GM21360 (cell line): Measurements from ENCODE around the gene GBF1.

Experiments used
- ATAC-seq: cut with Tn5 transposase; IDR thresholded peaks from one replicate; pipeline ENCODE4 v1.9.1; 2021; ENCODE audit warnings: mild to moderate bottlenecking, moderate library complexity; ENCODE audit not compliant: unreplicated experiment

The GBF1 gene

GRCh38 chr10:102389894-102390293, 144.6 kb downstream of the GBF1 start:
- ATAC-seq, result no peak

- no peak for ATAC-seq
These were observed 147.0 kb downstream of the GBF1 start for GRCh38 chr10:102392306-102392705.

GRCh38 chr10:102393411-102394078, 148.2 kb downstream of the GBF1 start:
- no peak for ATAC-seq

- ATAC-seq, result peak; percentile 68
These were observed 148.9 kb downstream of the GBF1 start for GRCh38 chr10:102394079-102394800.

DNA sequence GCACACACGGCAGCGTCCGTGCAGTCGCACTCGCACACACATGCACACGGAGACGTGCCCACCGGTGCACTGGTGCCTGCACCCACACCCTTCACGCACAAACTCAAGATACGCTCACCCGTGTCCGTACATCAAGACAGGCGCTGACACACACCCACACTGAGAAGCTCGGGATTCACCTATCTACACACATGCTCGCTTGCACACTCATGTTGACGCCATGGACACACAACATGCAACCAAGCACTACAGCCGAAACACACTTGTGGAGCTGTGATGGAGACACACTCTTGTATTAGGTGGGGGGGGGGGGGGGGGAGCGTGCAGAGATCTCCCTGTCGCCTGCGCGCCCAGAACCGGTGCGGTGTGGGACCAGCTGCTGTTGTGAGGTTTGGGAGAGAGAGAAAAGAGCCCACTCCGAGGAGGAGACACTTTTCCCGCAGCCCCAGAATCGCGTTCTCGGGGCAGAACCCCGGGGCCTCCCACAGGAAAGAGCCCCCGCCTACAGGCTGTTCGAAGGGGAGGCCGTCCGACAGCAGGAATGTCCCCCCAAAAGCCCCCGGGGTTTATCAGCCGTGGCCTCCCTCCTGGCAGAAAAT, 149.6 kb downstream of the GBF1 start:
- no peak for ATAC-seq

DNA sequence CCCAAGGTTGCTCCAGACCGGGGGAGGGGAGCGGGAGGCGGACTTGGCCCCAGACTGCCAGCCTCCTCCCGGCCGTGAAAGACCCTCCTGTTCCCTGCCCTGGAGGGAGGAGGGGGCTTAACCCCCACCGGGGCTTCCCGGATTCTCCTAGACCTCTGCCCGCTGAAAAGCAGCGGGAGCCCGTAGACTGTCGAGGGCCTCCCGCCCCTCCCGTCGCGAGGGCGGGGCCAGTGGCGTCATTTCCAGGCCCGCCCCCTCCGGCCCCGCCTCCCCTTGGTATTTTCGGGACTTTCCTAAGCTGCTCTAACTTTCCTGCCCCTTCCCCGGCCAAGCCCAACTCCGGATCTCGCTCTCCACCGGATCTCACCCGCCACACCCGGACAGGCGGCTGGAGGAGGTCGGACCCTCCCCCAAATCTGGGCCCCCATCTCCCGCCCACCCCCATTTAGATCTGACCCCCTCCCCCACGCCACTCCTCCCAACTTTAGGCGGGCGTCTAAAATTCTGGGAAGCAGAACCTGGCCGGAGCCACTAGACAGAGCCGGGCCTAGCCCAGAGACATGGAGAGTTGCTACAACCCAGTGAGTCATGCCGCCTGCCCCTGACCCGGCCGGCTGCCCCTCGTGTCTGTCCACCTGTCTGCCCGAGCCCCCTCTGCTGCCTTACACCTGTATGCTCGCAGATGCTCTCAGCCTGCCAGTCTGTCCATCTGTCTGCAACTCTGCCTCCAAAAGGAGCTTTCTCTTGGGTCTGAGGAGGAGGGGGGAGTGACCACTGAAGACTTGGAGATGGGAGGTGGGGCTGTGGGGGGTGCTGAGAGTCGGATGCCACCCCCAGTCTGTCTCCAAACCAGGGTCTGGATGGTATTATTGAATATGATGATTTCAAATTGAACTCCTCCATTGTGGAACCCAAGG, 150.3 kb downstream of the GBF1 start, which contains the start of gene NFKB2:
Gene NFKB2, plus strand, starts transcription at position 306 of the 917 bp plus-strand sequence. Its CDS starts 255 bp downstream, at position 561.
- ATAC-seq, result peak; percentile 32

- no peak for ATAC-seq
These were observed 151.0 kb downstream of the GBF1 start for GRCh38 chr10:102396317-102396650.

GRCh38 chr10:102396730-102397151, 151.4 kb downstream of the GBF1 start:
- no peak for ATAC-seq

DNA sequence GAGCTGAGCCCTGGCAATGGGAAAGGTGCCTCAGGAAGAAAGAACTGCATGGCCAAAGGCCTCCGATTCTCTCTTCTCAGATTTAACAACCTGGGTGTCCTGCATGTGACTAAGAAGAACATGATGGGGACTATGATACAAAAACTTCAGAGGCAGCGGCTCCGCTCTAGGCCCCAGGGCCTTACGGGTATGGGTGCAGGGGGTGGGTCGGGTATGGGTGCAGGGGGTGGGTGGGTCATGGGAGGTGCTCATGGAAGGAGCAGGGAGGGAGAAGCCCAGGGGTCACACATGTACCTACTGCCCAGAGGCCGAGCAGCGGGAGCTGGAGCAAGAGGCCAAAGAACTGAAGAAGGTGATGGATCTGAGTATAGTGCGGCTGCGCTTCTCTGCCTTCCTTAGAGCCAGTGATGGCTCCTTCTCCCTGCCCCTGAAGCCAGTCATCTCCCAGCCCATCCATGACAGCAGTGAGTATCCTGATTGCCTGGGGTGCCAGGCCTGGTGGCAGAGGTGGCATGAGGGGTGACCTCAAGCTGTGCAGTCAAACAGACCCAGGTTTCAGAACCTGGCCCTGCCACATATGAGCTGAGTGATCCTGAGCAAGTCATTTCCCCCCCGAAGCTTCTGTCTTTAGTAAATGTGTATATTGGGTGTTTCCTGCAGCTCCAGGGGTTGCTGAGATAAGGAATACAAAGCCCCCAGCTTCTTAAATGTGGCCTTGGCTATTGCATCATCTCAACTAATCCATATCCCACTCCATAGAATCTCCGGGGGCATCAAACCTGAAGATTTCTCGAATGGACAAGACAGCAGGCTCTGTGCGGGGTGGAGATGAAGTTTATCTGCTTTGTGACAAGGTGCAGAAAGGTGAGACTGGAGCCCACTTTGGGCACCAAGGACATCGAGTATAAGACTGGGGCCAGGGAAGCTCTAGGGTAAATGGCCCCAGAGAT, 152.2 kb downstream of the GBF1 start:
- ATAC-seq, result no peak

DNA sequence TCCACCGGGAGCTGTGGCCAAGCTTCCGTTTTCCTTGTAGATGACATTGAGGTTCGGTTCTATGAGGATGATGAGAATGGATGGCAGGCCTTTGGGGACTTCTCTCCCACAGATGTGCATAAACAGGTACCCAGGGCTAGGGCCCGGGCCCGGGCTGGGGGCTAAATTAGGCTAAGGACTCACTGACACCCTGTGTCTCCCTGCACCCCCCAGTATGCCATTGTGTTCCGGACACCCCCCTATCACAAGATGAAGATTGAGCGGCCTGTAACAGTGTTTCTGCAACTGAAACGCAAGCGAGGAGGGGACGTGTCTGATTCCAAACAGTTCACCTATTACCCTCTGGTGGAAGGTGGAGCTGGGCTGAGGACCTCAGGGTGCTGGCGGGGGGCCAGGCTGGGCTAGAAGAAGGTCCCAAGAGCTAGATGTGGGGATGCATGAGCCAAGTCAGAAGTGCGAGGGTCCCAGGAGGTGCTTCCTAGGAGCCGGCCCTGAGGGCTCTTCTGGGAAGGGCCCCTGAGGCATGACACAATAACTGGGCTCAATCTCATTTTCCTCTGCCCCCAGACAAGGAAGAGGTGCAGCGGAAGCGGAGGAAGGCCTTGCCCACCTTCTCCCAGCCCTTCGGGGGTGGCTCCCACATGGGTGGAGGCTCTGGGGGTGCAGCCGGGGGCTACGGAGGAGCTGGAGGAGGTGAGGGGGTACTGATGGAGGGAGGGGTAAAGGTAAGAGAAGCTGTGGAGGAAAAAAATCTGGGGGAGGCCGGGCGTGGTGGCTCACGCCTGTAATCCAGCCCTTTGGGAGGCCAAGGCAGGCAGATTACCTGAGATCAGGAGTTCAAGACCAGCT, 153.1 kb downstream of the GBF1 start:
- no peak for ATAC-seq

- ATAC-seq, result peak; percentile 33
These were observed 154.1 kb downstream of the GBF1 start for GRCh38 chr10:102399217-102400021.

GRCh38 chr10:102400076-102400475, 154.7 kb downstream of the GBF1 start:
- ATAC-seq, result no peak

DNA sequence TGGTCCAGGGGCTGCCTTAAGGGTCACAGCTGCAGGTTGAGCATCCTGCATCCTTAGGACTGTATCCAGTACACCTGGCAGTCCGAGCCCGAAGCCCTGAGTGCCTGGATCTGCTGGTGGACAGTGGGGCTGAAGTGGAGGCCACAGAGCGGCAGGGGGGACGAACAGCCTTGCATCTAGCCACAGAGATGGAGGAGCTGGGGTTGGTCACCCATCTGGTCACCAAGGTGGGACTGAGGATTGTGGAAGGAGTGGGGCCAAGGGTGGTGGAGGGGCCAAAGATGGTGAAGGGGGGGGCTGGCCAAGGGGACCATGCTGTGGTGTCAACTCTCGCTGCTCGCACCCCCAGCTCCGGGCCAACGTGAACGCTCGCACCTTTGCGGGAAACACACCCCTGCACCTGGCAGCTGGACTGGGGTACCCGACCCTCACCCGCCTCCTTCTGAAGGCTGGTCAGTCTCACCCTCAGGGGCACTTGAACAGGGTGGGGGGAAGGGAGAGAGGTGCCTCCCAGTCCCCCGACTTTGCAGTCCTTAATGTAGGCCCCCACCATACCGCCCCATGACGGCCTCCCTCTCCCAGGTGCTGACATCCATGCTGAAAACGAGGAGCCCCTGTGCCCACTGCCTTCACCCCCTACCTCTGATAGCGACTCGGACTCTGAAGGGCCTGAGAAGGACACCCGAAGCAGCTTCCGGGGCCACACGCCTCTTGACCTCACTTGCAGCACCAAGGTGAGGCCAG, 155.4 kb downstream of the GBF1 start:
- ATAC-seq, result no peak

DNA sequence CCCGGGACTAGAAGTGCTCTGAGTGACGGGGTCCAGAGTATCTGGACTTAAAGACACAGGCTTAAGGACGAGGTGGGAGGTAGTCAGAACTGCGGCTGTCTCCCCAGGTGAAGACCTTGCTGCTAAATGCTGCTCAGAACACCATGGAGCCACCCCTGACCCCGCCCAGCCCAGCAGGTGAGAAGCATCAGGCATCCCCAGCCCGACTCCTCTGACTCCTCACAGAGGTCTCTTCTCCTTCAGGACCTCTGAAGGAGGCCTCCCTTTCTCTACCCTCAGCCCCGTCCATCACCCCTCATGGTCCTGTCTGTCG, 156.0 kb downstream of the GBF1 start:
- no peak for ATAC-seq

- ATAC-seq, result no peak
These were observed 156.6 kb downstream of the GBF1 start for GRCh38 chr10:102401735-102402511.

DNA sequence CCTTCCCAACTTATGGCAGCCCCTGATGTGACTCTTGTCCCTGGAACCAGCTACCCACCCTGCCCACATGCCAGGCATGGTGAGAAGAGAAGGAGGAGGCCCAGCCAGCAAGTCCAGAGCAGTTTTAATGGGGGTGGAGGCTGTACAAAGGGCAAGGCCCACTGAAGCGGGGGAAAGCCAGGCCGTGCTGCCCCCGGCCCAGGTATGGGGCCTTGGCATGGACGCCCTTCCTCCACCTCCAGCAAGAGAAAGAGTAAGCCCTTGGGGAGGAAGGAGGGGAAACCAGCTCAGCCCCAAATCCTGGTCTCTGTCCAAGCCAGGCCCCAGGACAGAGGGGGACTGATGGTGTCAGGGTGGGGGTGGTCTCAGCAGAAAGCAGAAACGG, 157.2 kb downstream of the GBF1 start:
- no peak for ATAC-seq

- no peak for ATAC-seq
These were observed 157.8 kb downstream of the GBF1 start for GRCh38 chr10:102403115-102403514.
